HCT116 (cell line): ENCODE data around the gene PSORS1C1. TPM values are rescaled to one million over a fixed set of nuclear protein-coding genes. Genes with fewer than 3 reads are reported as not detected.

ENCODE experiments used
- ATAC-seq: fragments of 200-7000 bp; cut with Tn5 transposase; 2 replicates; pipeline ENCODE4 v1.9.1; 2020; ENCODE audit warnings: mild to moderate bottlenecking, moderate library complexity
- BruUV-seq: library from RNA; stranded (reverse); fragments of 400-500 nt; replicated peaks from 2 replicates; lab custom pipeline; 2021; lab: Mats Ljungman, UMichigan
- CTCF ChIA-PET: fragments of 300-600 bp; sonication (Branson Sonifier 250); formaldehyde crosslinking; loops from one replicate; lab custom pipeline; 2021; ENCODE audit warnings: antibody characterized with exemption; lab: Charles Lee
- POLR2A ChIA-PET: fragments of 300-600, 350-600 bp; sonication (Branson Sonifier 250); formaldehyde crosslinking; loops from one replicate; lab custom pipeline; 2021; ENCODE audit warnings: antibody characterized with exemption; lab: Charles Lee
- RAD21 ChIA-PET, 2 experiments: fragments of 300-600 bp; sonication (Branson Sonifier 250); formaldehyde crosslinking; loops; one replicate each; lab custom pipeline; 2023; ENCODE audit warnings: low total read pairs in 2 of 2; ENCODE audit not compliant: uncharacterized antibody in 2 of 2, unreplicated experiment in 2 of 2, low non-redundant PET in 1 of 2; lab: Charles Lee
- DNase-seq: peaks from one replicate; pipeline ENCODE4 v3.0.0-alpha.2; 2010; ENCODE audit warnings: low read depth, low spot score
- H2AFZ ChIP-seq: fragments of 200-600 bp; shearing (Covaris generic), sonication (generic); 2 replicates; pipeline ENCODE4 v1.6.1; 2017; ENCODE audit warnings: low read depth, mixed run types, mixed read lengths, antibody characterized with exemption, low read length; ENCODE audit not compliant: poor library complexity, severe bottlenecking
- H3K27ac ChIP-seq: 2 replicates; pipeline ENCODE4 v1.5.1; 2012; ENCODE audit warnings: low read depth, low read length
- H3K27me3 ChIP-seq: fragments of 200-600 bp; sonication (generic); 2 replicates; pipeline ENCODE4 v1.6.1; 2016; ENCODE audit warnings: mixed run types, low read length, mixed read lengths; ENCODE audit not compliant: insufficient read depth
- H3K36me3 ChIP-seq, 2 experiments: fragments of 200-500 bp in 1 of 2; fragments of 200-600 bp in 1 of 2; sonication (Bioruptor generic) in 1 of 2; sonication (generic) in 1 of 2; 2 replicates each; pipeline versions ENCODE4 v1.5.1 to v1.6.1; 2014 to 2016; ENCODE audit warnings: low read length in 2 of 2, inconsistent platforms in 1 of 2, mixed read lengths in 1 of 2, mixed run types in 1 of 2; ENCODE audit not compliant: insufficient read depth in 2 of 2, control insufficient read depth in 1 of 2
- H3K4me1 ChIP-seq, 2 experiments: fragments of 200-600 bp in 1 of 2; sonication (generic) in 1 of 2; 2 replicates each; pipeline versions ENCODE4 v1.5.1 to v1.6.1; 2012 to 2017; ENCODE audit warnings: low read length in 2 of 2, inconsistent platforms in 1 of 2, mild to moderate bottlenecking in 1 of 2, mixed read lengths in 1 of 2, mixed run types in 1 of 2, moderate library complexity in 1 of 2; ENCODE audit not compliant: insufficient read depth in 2 of 2, control insufficient read depth in 1 of 2
- H3K4me2 ChIP-seq: fragments of 200-600 bp; sonication (generic); 2 replicates; pipeline ENCODE4 v1.6.1; 2017; ENCODE audit warnings: mixed run types, low read length, mixed read lengths
- H3K4me3 ChIP-seq, 2 experiments: fragments of 200-600 bp in 1 of 2; sonication (generic) in 1 of 2; replicated peaks in 1 of 2; 2 replicates each; pipeline ENCODE4 v1.5.1; 2011 to 2016; ENCODE audit warnings: low read length in 2 of 2, control low read depth in 1 of 2, low read depth in 1 of 2, mild to moderate bottlenecking in 1 of 2, mixed read lengths in 1 of 2, mixed run types in 1 of 2
- H3K79me2 ChIP-seq: fragments of 200-600 bp; sonication (generic); 2 replicates; pipeline ENCODE4 v1.6.1; 2017; ENCODE audit warnings: mild to moderate bottlenecking, mixed run types, low read length, moderate library complexity, mixed read lengths; ENCODE audit not compliant: insufficient read depth
- H3K9ac ChIP-seq: fragments of 200-600 bp; sonication (generic); 2 replicates; pipeline ENCODE4 v1.6.1; 2016; ENCODE audit warnings: low read length, mixed read lengths
- H3K9me2 ChIP-seq: fragments of 200-600 bp; sonication (generic), shearing (Covaris generic); 2 replicates; pipeline ENCODE4 v1.6.1; 2017; ENCODE audit warnings: mixed run types, mild to moderate bottlenecking, moderate library complexity; ENCODE audit not compliant: insufficient read depth
- H3K9me3 ChIP-seq, 2 experiments: fragments of 200-500 bp in 1 of 2; fragments of 200-600 bp in 1 of 2; sonication (Bioruptor generic) in 1 of 2; sonication (generic) in 1 of 2; 2 replicates each; pipeline ENCODE4 v1.6.1; 2014 to 2017; ENCODE audit warnings: low read length in 2 of 2, mixed read lengths in 2 of 2, inconsistent platforms in 1 of 2, low read depth in 1 of 2, mild to moderate bottlenecking in 1 of 2, mixed run types in 1 of 2, moderate library complexity in 1 of 2; ENCODE audit not compliant: control insufficient read depth in 1 of 2, insufficient read depth in 1 of 2
- H4K20me1 ChIP-seq: fragments of 200-600 bp; sonication (generic), shearing (Covaris generic); 2 replicates; pipeline ENCODE4 v1.6.1; 2017; ENCODE audit warnings: mixed run types, mild to moderate bottlenecking, moderate library complexity; ENCODE audit not compliant: insufficient read depth
- ATF3 ChIP-seq: IDR thresholded peaks from 2 replicates; pipeline ENCODE4 v1.6.1; 2012
- CTCF ChIP-seq, 3 experiments: fragments of 200-600 bp in 1 of 3; sonication (generic) in 1 of 3; IDR thresholded peaks in 2 of 3; conservative IDR thresholded peaks in 1 of 3; 2 replicates each; pipeline ENCODE4 v1.5.1; 2012 to 2017; ENCODE audit warnings: low read depth in 2 of 3, low read length in 2 of 3, antibody characterized with exemption in 1 of 3, borderline replicate concordance in 1 of 3, control low read depth in 1 of 3, mild to moderate bottlenecking in 1 of 3, mixed read lengths in 1 of 3, mixed run types in 1 of 3, moderate library complexity in 1 of 3; ENCODE audit not compliant: insufficient read depth in 1 of 3
- ELF1 ChIP-seq: IDR thresholded peaks from 2 replicates; pipeline ENCODE4 v1.6.1; 2012; ENCODE audit warnings: low read depth, borderline replicate concordance
- EZH2phosphoT487 ChIP-seq: fragments of 200-600 bp; IDR thresholded peaks from 2 replicates; pipeline ENCODE4 v1.6.1; 2018; ENCODE audit warnings: antibody characterized with exemption, borderline replicate concordance
- JUND ChIP-seq: IDR thresholded peaks from 2 replicates; pipeline ENCODE4 v1.6.1; 2012
- SRF ChIP-seq: IDR thresholded peaks from 2 replicates; pipeline ENCODE4 v1.6.1; 2012; ENCODE audit warnings: low read depth
- YY1 ChIP-seq: IDR thresholded peaks from 2 replicates; pipeline ENCODE4 v1.6.1; 2011; ENCODE audit warnings: low read length, low read depth, moderate library complexity, mild to moderate bottlenecking; ENCODE audit not compliant: insufficient replicate concordance; ENCODE audit errors: extremely low read depth
- ZNF274 ChIP-seq: fragments of 200-500 bp; sonication (Bioruptor generic); IDR thresholded peaks from 2 replicates; pipeline ENCODE4 v1.6.1; 2014; ENCODE audit warnings: mild to moderate bottlenecking, low read depth, low read length, inconsistent platforms
- intact Hi-C: fragments of 100-400 bp; cut with micrococcal nuclease; formaldehyde crosslinking; loops from 2 replicates; pipeline ENCODE4 v1.10.0; 2022
- total RNA-seq: library from RNA; stranded (reverse); gene quantifications from one replicate; pipeline ENCODE4 v1.2.1, GENCODE V29; 2021; ENCODE audit not compliant: unreplicated experiment

The PSORS1C1 gene
- total RNA-seq, 1 experiment from 2014 or later: 9.8 TPM

- intact Hi-C loops: no loop called here
- no TSS peak for BruUV-seq
Measured at GRCh38 chr6:31178143-31179041, 63.8 kb downstream of the PSORS1C1 start.

GRCh38 chr6:31179042-31179386, 64.4 kb downstream of the PSORS1C1 start:
- ATAC-seq: no peak
- ChIA-PET POLR2A (no interaction called here), RAD21 (no interaction called here), CTCF (no interaction called here)
- no TSS peak for BruUV-seq
- H4K20me1 ChIP-seq: no peaks in the 10 kb centered on the region
- no peaks in the 10 kb centered on the region for H3K27me3 ChIP-seq
- intact Hi-C loops: no loop called here
- no peak overlapping the region for H2AFZ ChIP-seq
- no peak overlapping the region for H3K9ac ChIP-seq
- no peak overlapping the region for H3K4me3 ChIP-seq
- H3K9me2 ChIP-seq: no peaks in the 10 kb centered on the region
- DNase-seq: no peak
- no peaks in the 10 kb centered on the region for H3K36me3 ChIP-seq
- H3K4me2 ChIP-seq: no peak overlapping the region
- no peak for TF ChIP-seq EZH2phosphoT487
- no peak for TF ChIP-seq SRF
- no peak for TF ChIP-seq CTCF (IDR thresholded peaks at IDR 0.05 in 2 of 3, conservative IDR thresholded peaks at IDR 0.05 in 1 of 3; ENCODE audit: borderline replicate concordance in 1 of 3, insufficient read depth in 1 of 3, low read depth in 2 of 3, low read length in 2 of 3)
- no peak for TF ChIP-seq ZNF274
- no peak for TF ChIP-seq YY1
- TF ChIP-seq, all 23 proteins: peak for 0
- peaks cover 0 to 6% of the 10 kb centered on the region in 2 experiments; a peak in 2 of 4 replicates for H3K4me1 ChIP-seq
- no peak overlapping the region for H3K27ac ChIP-seq
- no peaks in the 10 kb centered on the region for H3K9me3 ChIP-seq
- no peaks in the 10 kb centered on the region for H3K79me2 ChIP-seq

More at GRCh38 chr6:31178143-31179041, 63.8 kb downstream of the PSORS1C1 start:
- POLR2A ChIA-PET: no interaction called here
- no peaks in the 10 kb centered on the region for H4K20me1 ChIP-seq
- CTCF ChIA-PET: no interaction called here
- ATAC-seq: no peak
- H3K4me1 ChIP-seq: peaks cover 0 to 10% of the 10 kb centered on the region in 2 experiments; a peak in 3 of 4 replicates
- H3K9ac ChIP-seq: no peak overlapping the region
- H3K79me2 ChIP-seq: no peaks in the 10 kb centered on the region
- DNase-seq: no peak
- H3K9me2 ChIP-seq: no peaks in the 10 kb centered on the region
- H3K4me2 ChIP-seq: no peak overlapping the region
- H3K36me3 ChIP-seq: no peaks in the 10 kb centered on the region
- H3K4me3 ChIP-seq: no peak overlapping the region
- no peak for TF ChIP-seq ELF1
- TF ChIP-seq ATF3: no peak
- no peak for TF ChIP-seq EZH2phosphoT487
- TF ChIP-seq ZNF274: no peak
- no peak for TF ChIP-seq JUND
- H3K27ac ChIP-seq: no peak overlapping the region
- H3K9me3 ChIP-seq: no peaks in the 10 kb centered on the region
- H2AFZ ChIP-seq: no peak overlapping the region
- RAD21 ChIA-PET: no interaction called here
- H3K27me3 ChIP-seq: no peaks in the 10 kb centered on the region
